CD14-positive monocyte (primary cell): ENCODE measurements around the gene RGS14. TPM values are rescaled to one million over a fixed set of nuclear protein-coding genes. Genes with fewer than 3 reads are reported as not detected.

ENCODE experiments used
- DNase-seq, 3 donors: peaks; one replicate each; pipeline ENCODE4 v3.0.0-alpha.2; 2011 to 2022
- H2AFZ ChIP-seq: 2 replicates; pipeline ENCODE4 v1.6.0; 2012; ENCODE audit warnings: mild to moderate bottlenecking, low read depth, low read length, inconsistent platforms; ENCODE audit not compliant: insufficient read depth, poor library complexity, severe bottlenecking
- H3K27ac ChIP-seq, 2 donors: 1 replicate in 1 of 2; 2 replicates in 1 of 2; pipeline ENCODE4 v1.5.1; 2012 to 2013; ENCODE audit warnings: low read length in 2 of 2, control low read depth in 1 of 2, inconsistent platforms in 1 of 2, low read depth in 1 of 2, mild to moderate bottlenecking in 1 of 2
- H3K27me3 ChIP-seq, 2 donors: one replicate each; pipeline versions ENCODE4 v1.6.0 to v1.6.1; 2011 to 2013; ENCODE audit warnings: low read length in 2 of 2; ENCODE audit not compliant: control insufficient read depth in 2 of 2, insufficient read depth in 2 of 2
- H3K36me3 ChIP-seq, 2 donors: replicated peaks in 1 of 2; 1 replicate in 1 of 2; 2 replicates in 1 of 2; pipeline versions ENCODE4 v1.5.1 to v1.6.1; 2012 to 2013; ENCODE audit warnings: low read length in 2 of 2, control low read depth in 1 of 2, inconsistent platforms in 1 of 2, mild to moderate bottlenecking in 1 of 2; ENCODE audit not compliant: insufficient read depth in 2 of 2, control insufficient read depth in 1 of 2
- H3K4me1 ChIP-seq, 2 donors: 1 replicate in 1 of 2; 2 replicates in 1 of 2; pipeline versions ENCODE4 v1.5.1 to v1.6.1; 2012 to 2013; ENCODE audit warnings: low read length in 2 of 2, control low read depth in 1 of 2, inconsistent platforms in 1 of 2, mild to moderate bottlenecking in 1 of 2, moderate library complexity in 1 of 2; ENCODE audit not compliant: insufficient read depth in 2 of 2, control insufficient read depth in 1 of 2
- H3K4me2 ChIP-seq: replicated peaks from 2 replicates; pipeline ENCODE3; 2012; ENCODE audit warnings: low read length, moderate library complexity, mild to moderate bottlenecking; ENCODE audit not compliant: poor library complexity, severe bottlenecking; ENCODE audit errors: extremely low read depth
- H3K4me3 ChIP-seq, 3 experiments: fragments of 200-600 bp in 1 of 3; sonication (generic) in 1 of 3; replicated peaks in 1 of 3; 1 replicate in 2 of 3; 2 replicates in 1 of 3; pipeline ENCODE4 v1.5.1; 2011 to 2013; ENCODE audit warnings: low read length in 3 of 3, mild to moderate bottlenecking in 3 of 3, control low read depth in 2 of 3, low read depth in 2 of 3, inconsistent platforms in 1 of 3, moderate library complexity in 1 of 3
- H3K79me2 ChIP-seq: 2 replicates; pipeline ENCODE4 v1.6.0; 2012; ENCODE audit warnings: mild to moderate bottlenecking, control low read depth, inconsistent platforms, low read length, moderate library complexity; ENCODE audit not compliant: insufficient read depth
- H3K9ac ChIP-seq: 2 replicates; pipeline ENCODE4 v1.6.0; 2017; ENCODE audit warnings: low read length, mild to moderate bottlenecking; ENCODE audit not compliant: insufficient read depth, poor library complexity, severe bottlenecking
- H3K9me3 ChIP-seq, 2 donors: replicated peaks in 1 of 2; 1 replicate in 1 of 2; 2 replicates in 1 of 2; pipeline versions ENCODE4 v1.5.1 to v1.6.1; 2012 to 2013; ENCODE audit warnings: low read length in 2 of 2, control low read depth in 1 of 2; ENCODE audit not compliant: control insufficient read depth in 1 of 2, insufficient read depth in 1 of 2
- H4K20me1 ChIP-seq: 2 replicates; pipeline ENCODE4 v1.6.0; 2012; ENCODE audit warnings: mild to moderate bottlenecking, low read length, control low read depth, moderate library complexity; ENCODE audit not compliant: insufficient read depth
- H3K27ac Mint-ChIP-seq, 7 donors: one replicate each; pipeline ENCODE4 v1.8.0; 2020; ENCODE audit warnings: mild to moderate bottlenecking in 7 of 7, mixed read lengths in 7 of 7, moderate library complexity in 6 of 7, inconsistent platforms in 2 of 7
- H3K27me3 Mint-ChIP-seq, 3 donors: one replicate each; pipeline ENCODE4 v1.8.0; 2021 to 2022; ENCODE audit warnings: low read depth in 3 of 3, mild to moderate bottlenecking in 3 of 3, mixed read lengths in 3 of 3, moderate library complexity in 3 of 3, inconsistent platforms in 1 of 3
- H3K36me3 Mint-ChIP-seq, 2 donors: one replicate each; pipeline ENCODE4 v1.8.0; 2020; ENCODE audit warnings: mixed read lengths in 2 of 2, inconsistent platforms in 1 of 2, mild to moderate bottlenecking in 1 of 2
- H3K4me1 Mint-ChIP-seq: one replicate; pipeline ENCODE4 v1.8.0; 2020; ENCODE audit warnings: mild to moderate bottlenecking, mixed read lengths
- H3K4me3 Mint-ChIP-seq, 2 donors: one replicate each; pipeline ENCODE4 v1.8.0; 2020; ENCODE audit warnings: mild to moderate bottlenecking in 2 of 2, mixed read lengths in 2 of 2, moderate library complexity in 1 of 2
- H3K9me3 Mint-ChIP-seq, 7 donors: one replicate each; pipeline ENCODE4 v1.8.0; 2020 to 2022; ENCODE audit warnings: mixed read lengths in 7 of 7, mild to moderate bottlenecking in 6 of 7, moderate library complexity in 6 of 7, inconsistent platforms in 2 of 7
- WGBS: methylation state at CpG from one replicate; pipeline ENCODE4 v1.1.5; 2013; ENCODE audit warnings: missing lambda C conversion rate; ENCODE audit not compliant: insufficient coverage; 5-methylcytosine and 5-hydroxymethylcytosine counted together
- intact Hi-C, 2 donors: fragments of 100-400 bp; cut with micrococcal nuclease; formaldehyde crosslinking; loops; one replicate each; pipeline versions ENCODE4 v1.15.0 to v1.15.1; 2023
- polyA plus RNA-seq, 3 donors: library from polyadenylated mRNA; depleted of rRNA in 1 of 3; unstranded in 2 of 3; stranded (reverse) in 1 of 3; fragments of 300-500 nt in 2 of 3; fragments of >200 nt in 1 of 3; fragmentation: Illumina TruSeq in 2 of 3; gene quantifications; 1 replicate in 2 of 3; 2 replicates in 1 of 3; pipeline ENCODE4 v1.2.3, GENCODE V29; 2012 to 2021
- TF ChIP-seq, protein P1 (sequence below): fragments of 200-600 bp; IDR thresholded peaks from one replicate; pipeline ENCODE4 v1.8.0; 2022; ENCODE audit warnings: antibody characterized with exemption, mild to moderate bottlenecking

Gene RGS14
- polyA plus RNA-seq, 3 donors, result 35.4 to 186 (median 43.5) TPM

- Histone ChIP-seq H3K27ac (no peak overlapping the region), H3K36me3 (peaks cover 32 to 60% of the 10 kb centered on the region in 2 donors), H3K9ac (no peak overlapping the region), H3K27me3 (no peaks in the 10 kb centered on the region), H2AFZ (no peak overlapping the region), H3K9me3 (no peaks in the 10 kb centered on the region), H3K4me1 (peaks cover 5 to 21% of the 10 kb centered on the region in 2 donors), H3K79me2 (no peaks in the 10 kb centered on the region), H3K4me2 (no peak overlapping the region), H4K20me1 (peaks cover 30% of the 10 kb centered on the region), H3K4me3 (no peak overlapping the region)
- TF ChIP-seq, protein P1, sequence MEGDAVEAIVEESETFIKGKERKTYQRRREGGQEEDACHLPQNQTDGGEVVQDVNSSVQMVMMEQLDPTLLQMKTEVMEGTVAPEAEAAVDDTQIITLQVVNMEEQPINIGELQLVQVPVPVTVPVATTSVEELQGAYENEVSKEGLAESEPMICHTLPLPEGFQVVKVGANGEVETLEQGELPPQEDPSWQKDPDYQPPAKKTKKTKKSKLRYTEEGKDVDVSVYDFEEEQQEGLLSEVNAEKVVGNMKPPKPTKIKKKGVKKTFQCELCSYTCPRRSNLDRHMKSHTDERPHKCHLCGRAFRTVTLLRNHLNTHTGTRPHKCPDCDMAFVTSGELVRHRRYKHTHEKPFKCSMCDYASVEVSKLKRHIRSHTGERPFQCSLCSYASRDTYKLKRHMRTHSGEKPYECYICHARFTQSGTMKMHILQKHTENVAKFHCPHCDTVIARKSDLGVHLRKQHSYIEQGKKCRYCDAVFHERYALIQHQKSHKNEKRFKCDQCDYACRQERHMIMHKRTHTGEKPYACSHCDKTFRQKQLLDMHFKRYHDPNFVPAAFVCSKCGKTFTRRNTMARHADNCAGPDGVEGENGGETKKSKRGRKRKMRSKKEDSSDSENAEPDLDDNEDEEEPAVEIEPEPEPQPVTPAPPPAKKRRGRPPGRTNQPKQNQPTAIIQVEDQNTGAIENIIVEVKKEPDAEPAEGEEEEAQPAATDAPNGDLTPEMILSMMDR, result no peak
- 59% methylated on average over 18 of the region's 28 CpGs for WGBS
- Mint-ChIP-seq H3K27me3 (peaks cover 2 to 8% (median 2%) of the 10 kb centered on the region in 3 donors), H3K4me3 (peak overlapping the region in 1 of 2 donors; percentile 21), H3K36me3 (peaks cover 49 to 77% of the 10 kb centered on the region in 2 donors), H3K9me3 (no peaks in the 10 kb centered on the region), H3K27ac (peak overlapping the region in 2 of 7 donors; percentile 9 to 60), H3K4me1 (peaks cover 34% of the 10 kb centered on the region)
- intact Hi-C loops, result no loop called here
- no peak for DNase-seq
These were observed 29.9 kb upstream of the RGS14 start for GRCh38 chr5:177327539-177328522.

- peaks cover 5 to 17% of the 10 kb centered on the region in 2 donors for H3K4me1 ChIP-seq
- peaks cover 58 to 85% of the 10 kb centered on the region in 2 donors for H3K36me3 Mint-ChIP-seq
These were observed 29.0 kb upstream of the RGS14 start for GRCh38 chr5:177328545-177329231.

More at GRCh38 chr5:177328545-177329231, 29.0 kb upstream of the RGS14 start:
- Mint-ChIP-seq H3K27me3 (peaks cover 2 to 8% (median 3%) of the 10 kb centered on the region in 3 donors), H3K4me3 (no peak overlapping the region), H3K4me1 (peaks cover 32% of the 10 kb centered on the region), H3K9me3 (no peaks in the 10 kb centered on the region), H3K27ac (no peak overlapping the region)
- TF ChIP-seq, protein P1, result no peak
- no peak overlapping the region for H3K4me3 ChIP-seq
- H2AFZ ChIP-seq, result no peak overlapping the region
- WGBS, result 87% methylated on average over 9 of the region's 19 CpGs
- H3K4me2 ChIP-seq, result no peak overlapping the region
- H3K9ac ChIP-seq, result no peak overlapping the region
- H3K36me3 ChIP-seq, result peaks cover 40 to 69% of the 10 kb centered on the region in 2 donors
- H3K27me3 ChIP-seq, result no peaks in the 10 kb centered on the region
- no peak overlapping the region for H3K27ac ChIP-seq
- intact Hi-C loops, result no loop called here
- H4K20me1 ChIP-seq, result peaks cover 39% of the 10 kb centered on the region
- H3K79me2 ChIP-seq, result no peaks in the 10 kb centered on the region
- no peak for DNase-seq
- H3K9me3 ChIP-seq, result no peaks in the 10 kb centered on the region
